ENCODE measurements around the gene SH3TC1.

DNA sequence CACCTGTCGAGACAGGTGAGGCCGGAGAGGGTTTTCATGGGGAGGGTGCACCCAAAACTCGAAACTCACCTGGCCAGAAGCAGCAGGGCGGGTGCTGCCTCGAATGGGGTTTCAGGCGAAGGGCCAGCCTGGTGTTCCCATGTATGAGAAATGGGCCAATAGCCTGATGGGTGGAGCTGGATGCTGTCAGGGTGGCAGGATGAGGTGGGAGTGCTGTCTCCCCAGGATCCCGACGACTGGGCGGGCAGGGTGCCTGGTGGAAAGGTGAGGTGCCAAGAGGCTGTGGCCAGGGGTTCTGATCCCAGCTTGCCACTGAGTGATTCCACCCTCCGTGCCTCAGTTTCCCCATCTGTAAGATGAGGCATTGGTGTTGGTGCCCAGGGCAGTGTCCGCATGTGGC lies 16.8 kb upstream of the SH3TC1 start:
- TF ChIP-seq, protein P1, sequence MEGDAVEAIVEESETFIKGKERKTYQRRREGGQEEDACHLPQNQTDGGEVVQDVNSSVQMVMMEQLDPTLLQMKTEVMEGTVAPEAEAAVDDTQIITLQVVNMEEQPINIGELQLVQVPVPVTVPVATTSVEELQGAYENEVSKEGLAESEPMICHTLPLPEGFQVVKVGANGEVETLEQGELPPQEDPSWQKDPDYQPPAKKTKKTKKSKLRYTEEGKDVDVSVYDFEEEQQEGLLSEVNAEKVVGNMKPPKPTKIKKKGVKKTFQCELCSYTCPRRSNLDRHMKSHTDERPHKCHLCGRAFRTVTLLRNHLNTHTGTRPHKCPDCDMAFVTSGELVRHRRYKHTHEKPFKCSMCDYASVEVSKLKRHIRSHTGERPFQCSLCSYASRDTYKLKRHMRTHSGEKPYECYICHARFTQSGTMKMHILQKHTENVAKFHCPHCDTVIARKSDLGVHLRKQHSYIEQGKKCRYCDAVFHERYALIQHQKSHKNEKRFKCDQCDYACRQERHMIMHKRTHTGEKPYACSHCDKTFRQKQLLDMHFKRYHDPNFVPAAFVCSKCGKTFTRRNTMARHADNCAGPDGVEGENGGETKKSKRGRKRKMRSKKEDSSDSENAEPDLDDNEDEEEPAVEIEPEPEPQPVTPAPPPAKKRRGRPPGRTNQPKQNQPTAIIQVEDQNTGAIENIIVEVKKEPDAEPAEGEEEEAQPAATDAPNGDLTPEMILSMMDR (conservative IDR thresholded peaks at IDR 0.05; ENCODE audit: low read length), result no peak
- no peak for TF ChIP-seq EZH2phosphoT487 (IDR thresholded peaks at IDR 0.05; ENCODE audit: borderline replicate concordance)
